ENCODE measurements around the gene AUTS2. TPM values are rescaled to one million over a fixed set of nuclear protein-coding genes. Genes with fewer than 3 reads are reported as not detected.

The AUTS2 gene
- total and polyA plus RNA-seq, 9 of the 15 experiments (the other 6 are each of a cell fraction or from before 2014, with no cell fraction given): 0.58 TPM; not detected in 8

DNA sequence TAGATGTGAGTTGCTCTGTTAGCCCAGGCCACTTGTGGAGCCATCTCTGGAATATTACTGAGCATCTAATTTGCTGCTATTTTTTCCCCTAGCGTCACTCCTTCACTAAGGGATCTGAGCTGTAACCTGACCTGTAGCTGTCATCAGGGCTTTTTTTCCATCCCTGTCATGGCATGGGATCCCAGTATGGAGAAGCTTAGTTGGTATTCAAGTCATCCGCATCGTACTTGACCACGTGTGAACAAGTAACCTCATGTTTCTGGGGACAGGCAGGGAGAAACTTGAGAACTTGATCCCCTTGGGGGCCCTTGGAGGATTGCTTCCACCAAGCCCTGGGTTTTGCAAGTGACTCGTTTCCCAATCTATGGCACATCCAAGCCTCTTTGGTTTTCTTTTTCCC is 1059.3 kb downstream of the AUTS2 start:
- Histone ChIP-seq H3K9me3 (replicated peaks; ENCODE audit: control insufficient read depth, insufficient read depth, low read depth, low read length) (no peaks in the 10 kb centered on the region), H2AFZ (ENCODE audit: low read depth, low read length) (no peak overlapping the region), H4K20me1 (replicated peaks; ENCODE audit: control insufficient read depth, insufficient read depth, low read length) (no peaks in the 10 kb centered on the region; the same call in 1 of the 2 replicates), H3K79me2 (ENCODE audit: control insufficient read depth, insufficient read depth, low read length) (no peaks in the 10 kb centered on the region), H3K36me3 (ENCODE audit: control insufficient read depth, insufficient read depth, low read length) (no peaks in the 10 kb centered on the region), H3K4me1 (replicated peaks in 1 of 2; ENCODE audit: control insufficient read depth in 2 of 2, insufficient read depth in 2 of 2, low read length in 2 of 2) (no peaks in the 10 kb centered on the region), H3K27ac (ENCODE audit: extremely low read depth, low read depth, low read length) (no peak overlapping the region), H3K9ac (ENCODE audit: insufficient read depth in 1 of 2, low read depth in 2 of 2, low read length in 2 of 2) (no peak overlapping the region), H3K4me3 (no peak overlapping the region), H3K27me3 (ENCODE audit: control insufficient read depth in 2 of 2, insufficient read depth in 2 of 2, low read length in 2 of 2) (peaks cover 9 to 36% of the 10 kb centered on the region in 2 experiments; a peak in 3 of 5 replicates), H3K4me2 (ENCODE audit: insufficient read depth, low read length) (no peak overlapping the region), H3K9me1 (ENCODE audit: control insufficient read depth, insufficient read depth, low read length) (no peaks in the 10 kb centered on the region)
- intact Hi-C loops (cut with micrococcal nuclease): no loop called here
- ChIA-PET POLR2A (interaction anchor here (0.8 to 2.0 kb wide), 3 partner anchors 9 to 10 kb away, joined by 3 to 6 read pairs (median 4); no protein-coding TSS in a partner anchor), CTCF (ENCODE audit: low intra/inter-chr PET ratio) (no interaction called here)
- FAIRE-seq: no peak
- TF ChIP-seq ZNF644 (tag; IDR thresholded peaks at IDR 0.05; ENCODE audit: low read depth) (no peak), STAT6 (CRISPR knock-in tag; IDR thresholded peaks at IDR 0.05) (no peak), NCOR1 (IDR thresholded peaks at IDR 0.05) (no peak), TBP (optimal IDR thresholded peaks at IDR 0.05; ENCODE audit: low read depth, low read length) (no peak), SNRNP70 (optimal IDR thresholded peaks at IDR 0.05; ENCODE audit: low read depth, low read length) (no peak), CBX8 (IDR thresholded peaks at IDR 0.05; ENCODE audit: borderline replicate concordance, extremely low read depth, low read depth, low read length, poor library complexity, severe bottlenecking) (no peak)
- no peak for DNase-seq (ENCODE audit: extremely low read depth in 1 of 4, low spot score in 3 of 4)
- 11% methylated on average over 5 of the region's 5 CpGs for WGBS (ENCODE audit: insufficient coverage, low coverage, missing lambda C conversion rate)
- in situ Hi-C loops (cut with MboI): no loop called here
- ATAC-seq: no peak
- BruUV-seq (replicated peaks): no TSS peak
